ENCODE measurements around the gene PPP2R5A.

The PPP2R5A gene

GRCh38 chr1:212242985-212243308 is 42.3 kb upstream of the PPP2R5A start:
- Histone ChIP-seq H2BK120ac (ENCODE audit: insufficient read depth, low read length, poor library complexity) (no peak overlapping the region), H3K9ac (ENCODE audit: low read length) (no peak overlapping the region), H2AK5ac (ENCODE audit: low read length) (no peak overlapping the region), H3K36me3 (ENCODE audit: control insufficient read depth in 1 of 2, insufficient read depth in 2 of 2, low read length in 2 of 2) (no peaks in the 10 kb centered on the region), H3K18ac (ENCODE audit: low read length) (no peak overlapping the region), H3K4me2 (ENCODE audit: low read length) (no peak overlapping the region), H2BK5ac (ENCODE audit: low read depth, low read length, poor library complexity) (no peak overlapping the region), H2BK12ac (ENCODE audit: low read length) (no peak overlapping the region), H4K12ac (ENCODE audit: low read depth, low read length) (no peak overlapping the region), H4K91ac (ENCODE audit: low read depth, low read length) (no peak overlapping the region), H2AFZ (ENCODE audit: insufficient read depth, low read length, poor library complexity) (no peak overlapping the region), H3K14ac (ENCODE audit: low read length) (no peak overlapping the region), H3K27me3 (ENCODE audit: insufficient read depth, low read length) (no peaks in the 10 kb centered on the region), H3K4me1 (ENCODE audit: control insufficient read depth in 1 of 2, insufficient read depth in 2 of 2, low read length in 2 of 2) (peaks cover 3 to 5% of the 10 kb centered on the region in 2 experiments), H3K79me2 (ENCODE audit: control insufficient read depth, insufficient read depth, low read length, poor library complexity) (no peaks in the 10 kb centered on the region), H3K23ac (ENCODE audit: low read length) (no peak overlapping the region), H3K4ac (ENCODE audit: low read depth, low read length) (no peak overlapping the region), H3K9me3 (ENCODE audit: insufficient read depth, low read depth, low read length) (no peaks in the 10 kb centered on the region), H3K4me3 (ENCODE audit: low read depth, low read length) (no peak overlapping the region), H3K27ac (ENCODE audit: low read depth, low read length) (no peak overlapping the region), H3K79me1 (ENCODE audit: low read length) (no peaks in the 10 kb centered on the region), H4K8ac (ENCODE audit: low read depth, low read length) (no peak overlapping the region)
- DNase-seq: no peak
- no CpG with 5 or more reads among the region's 1 CpG for WGBS (ENCODE audit: extremely low coverage, insufficient coverage, insufficient read length)

DNA sequence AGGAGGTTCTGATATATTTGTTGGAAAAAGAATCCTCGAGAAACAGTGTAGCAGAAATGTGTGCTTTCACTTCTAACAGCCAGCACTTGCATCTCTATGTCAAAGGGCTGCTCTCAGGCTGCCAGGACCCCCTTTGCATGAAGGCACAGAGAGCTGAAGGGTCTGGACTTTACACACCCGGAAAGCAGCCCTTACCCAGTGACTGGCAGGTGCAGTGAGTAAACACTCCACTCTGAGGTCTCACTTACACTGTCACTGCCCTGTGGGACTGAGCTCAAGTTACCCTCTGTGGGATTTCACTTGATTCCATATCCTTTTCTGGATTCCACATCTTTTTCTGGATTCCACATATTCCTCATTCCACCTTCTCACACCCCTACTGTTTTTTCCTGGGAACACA is 40.8 kb upstream of the PPP2R5A start:
- H4K8ac ChIP-seq (ENCODE audit: low read depth, low read length): no peak overlapping the region
- H3K23ac ChIP-seq (ENCODE audit: low read length): no peak overlapping the region
- no peak overlapping the region for H3K4me3 ChIP-seq (ENCODE audit: low read depth, low read length)
- H2AFZ ChIP-seq (ENCODE audit: insufficient read depth, low read length, poor library complexity): no peak overlapping the region
- no peaks in the 10 kb centered on the region for H3K36me3 ChIP-seq (ENCODE audit: control insufficient read depth in 1 of 2, insufficient read depth in 2 of 2, low read length in 2 of 2)
- no peak overlapping the region for H2BK12ac ChIP-seq (ENCODE audit: low read length)
- H3K79me1 ChIP-seq (ENCODE audit: low read length): no peaks in the 10 kb centered on the region
- no peak overlapping the region for H4K91ac ChIP-seq (ENCODE audit: low read depth, low read length)
- no peak overlapping the region for H3K14ac ChIP-seq (ENCODE audit: low read length)
- no peaks in the 10 kb centered on the region for H3K79me2 ChIP-seq (ENCODE audit: control insufficient read depth, insufficient read depth, low read length, poor library complexity)
- no peak overlapping the region for H2AK5ac ChIP-seq (ENCODE audit: low read length)
- H3K4ac ChIP-seq (ENCODE audit: low read depth, low read length): no peak overlapping the region
- no peak overlapping the region for H3K27ac ChIP-seq (ENCODE audit: low read depth, low read length)
- no peaks in the 10 kb centered on the region for H3K27me3 ChIP-seq (ENCODE audit: insufficient read depth, low read length)
- no peak overlapping the region for H2BK120ac ChIP-seq (ENCODE audit: insufficient read depth, low read length, poor library complexity)
- no peak overlapping the region for H2BK5ac ChIP-seq (ENCODE audit: low read depth, low read length, poor library complexity)
- H3K9ac ChIP-seq (ENCODE audit: low read length): no peak overlapping the region
- H3K9me3 ChIP-seq (ENCODE audit: insufficient read depth, low read depth, low read length): no peaks in the 10 kb centered on the region
- H3K18ac ChIP-seq (ENCODE audit: low read length): no peak overlapping the region
- no peak for DNase-seq
- no peaks in the 10 kb centered on the region for H3K4me1 ChIP-seq (ENCODE audit: control insufficient read depth in 1 of 2, insufficient read depth in 2 of 2, low read length in 2 of 2)
- H3K4me2 ChIP-seq (ENCODE audit: low read length): no peak overlapping the region
- no peak overlapping the region for H4K12ac ChIP-seq (ENCODE audit: low read depth, low read length)
- WGBS (ENCODE audit: extremely low coverage, insufficient coverage, insufficient read length): no CpG with 5 or more reads among the region's 2 CpGs

- no CpG with 5 or more reads among the region's 8 CpGs for WGBS (ENCODE audit: extremely low coverage, insufficient coverage, insufficient read length)
- Histone ChIP-seq H3K36me3 (ENCODE audit: control insufficient read depth in 1 of 2, insufficient read depth in 2 of 2, low read length in 2 of 2) (no peaks in the 10 kb centered on the region), H3K23ac (ENCODE audit: low read length) (no peak overlapping the region), H3K4me3 (ENCODE audit: low read depth, low read length) (no peak overlapping the region), H2BK120ac (ENCODE audit: insufficient read depth, low read length, poor library complexity) (no peak overlapping the region), H2AFZ (ENCODE audit: insufficient read depth, low read length, poor library complexity) (no peak overlapping the region), H3K4me2 (ENCODE audit: low read length) (no peak overlapping the region), H2BK12ac (ENCODE audit: low read length) (no peak overlapping the region), H4K91ac (ENCODE audit: low read depth, low read length) (no peak overlapping the region), H4K12ac (ENCODE audit: low read depth, low read length) (no peak overlapping the region), H4K8ac (ENCODE audit: low read depth, low read length) (no peak overlapping the region), H3K4me1 (ENCODE audit: control insufficient read depth in 1 of 2, insufficient read depth in 2 of 2, low read length in 2 of 2) (no peaks in the 10 kb centered on the region), H3K79me1 (ENCODE audit: low read length) (no peaks in the 10 kb centered on the region), H3K79me2 (ENCODE audit: control insufficient read depth, insufficient read depth, low read length, poor library complexity) (no peaks in the 10 kb centered on the region), H3K27me3 (ENCODE audit: insufficient read depth, low read length) (no peaks in the 10 kb centered on the region), H3K27ac (ENCODE audit: low read depth, low read length) (no peak overlapping the region), H3K9ac (ENCODE audit: low read length) (no peak overlapping the region), H3K14ac (ENCODE audit: low read length) (no peak overlapping the region), H3K9me3 (ENCODE audit: insufficient read depth, low read depth, low read length) (no peaks in the 10 kb centered on the region), H3K4ac (ENCODE audit: low read depth, low read length) (no peak overlapping the region), H2AK5ac (ENCODE audit: low read length) (no peak overlapping the region), H3K18ac (ENCODE audit: low read length) (no peak overlapping the region), H2BK5ac (ENCODE audit: low read depth, low read length, poor library complexity) (no peak overlapping the region)
- no peak for DNase-seq
Measured at GRCh38 chr1:212247179-212247721, 38.0 kb upstream of the PPP2R5A start.

GRCh38 chr1:212247988-212248387 is 37.2 kb upstream of the PPP2R5A start:
- WGBS (ENCODE audit: extremely low coverage, insufficient coverage, insufficient read length): no CpG with 5 or more reads among the region's 1 CpG
- Histone ChIP-seq H3K9ac (ENCODE audit: low read length) (no peak overlapping the region), H3K23ac (ENCODE audit: low read length) (no peak overlapping the region), H3K9me3 (ENCODE audit: insufficient read depth, low read depth, low read length) (no peaks in the 10 kb centered on the region), H3K18ac (ENCODE audit: low read length) (no peak overlapping the region), H4K8ac (ENCODE audit: low read depth, low read length) (no peak overlapping the region), H2AK5ac (ENCODE audit: low read length) (no peak overlapping the region), H2BK5ac (ENCODE audit: low read depth, low read length, poor library complexity) (no peak overlapping the region), H3K4me1 (ENCODE audit: control insufficient read depth in 1 of 2, insufficient read depth in 2 of 2, low read length in 2 of 2) (no peaks in the 10 kb centered on the region), H3K36me3 (ENCODE audit: control insufficient read depth in 1 of 2, insufficient read depth in 2 of 2, low read length in 2 of 2) (no peaks in the 10 kb centered on the region), H3K4me2 (ENCODE audit: low read length) (no peak overlapping the region), H2BK12ac (ENCODE audit: low read length) (no peak overlapping the region), H3K27ac (ENCODE audit: low read depth, low read length) (no peak overlapping the region), H2BK120ac (ENCODE audit: insufficient read depth, low read length, poor library complexity) (no peak overlapping the region), H3K27me3 (ENCODE audit: insufficient read depth, low read length) (no peaks in the 10 kb centered on the region), H3K4ac (ENCODE audit: low read depth, low read length) (no peak overlapping the region), H3K79me2 (ENCODE audit: control insufficient read depth, insufficient read depth, low read length, poor library complexity) (no peaks in the 10 kb centered on the region), H2AFZ (ENCODE audit: insufficient read depth, low read length, poor library complexity) (no peak overlapping the region), H3K4me3 (ENCODE audit: low read depth, low read length) (no peak overlapping the region), H4K91ac (ENCODE audit: low read depth, low read length) (no peak overlapping the region), H4K12ac (ENCODE audit: low read depth, low read length) (no peak overlapping the region), H3K14ac (ENCODE audit: low read length) (no peak overlapping the region), H3K79me1 (ENCODE audit: low read length) (no peaks in the 10 kb centered on the region)
- DNase-seq: no peak
